Measurements from ENCODE around the gene MGMT.

MGMT gene

GRCh38 chr10:129511758-129512157 is 44.7 kb downstream of the MGMT start:
- ChIA-PET CTCF (no interaction called here), POLR2A (no interaction called here)
- no peak for TF ChIP-seq CTCF (IDR thresholded peaks at IDR 0.05; ENCODE audit: control extremely low read depth, extremely low read depth, low read depth, missing control alignments)
- DNase-seq (ENCODE audit: extremely low spot score): no peak

GRCh38 chr10:129513312-129513711 is 46.3 kb downstream of the MGMT start:
- ChIA-PET POLR2A (no interaction called here), CTCF (no interaction called here)
- DNase-seq (ENCODE audit: extremely low spot score): no peak

GRCh38 chr10:129514568-129515451 is 47.8 kb downstream of the MGMT start:
- no peak for DNase-seq (ENCODE audit: extremely low spot score)
- ChIA-PET POLR2A (no interaction called here), CTCF (interaction anchor here (1.3 kb wide), 1 partner anchor 20 kb away, joined by 3 read pairs; no protein-coding TSS in a partner anchor)
- no peak for TF ChIP-seq CTCF (IDR thresholded peaks at IDR 0.05; ENCODE audit: control extremely low read depth, extremely low read depth, low read depth, missing control alignments)

More at GRCh38 chr10:129513312-129513711, 46.3 kb downstream of the MGMT start:
- no peak for TF ChIP-seq CTCF (IDR thresholded peaks at IDR 0.05; ENCODE audit: control extremely low read depth, extremely low read depth, low read depth, missing control alignments)

GRCh38 chr10:129516846-129517679 is 50.0 kb downstream of the MGMT start:
- TF ChIP-seq CTCF (IDR thresholded peaks at IDR 0.05; ENCODE audit: control extremely low read depth, extremely low read depth, low read depth, missing control alignments): no peak
- DNase-seq (ENCODE audit: extremely low spot score): no peak
- POLR2A ChIA-PET: no interaction called here
- CTCF ChIA-PET: interaction anchor here (1.1 kb wide), 1 partner anchor 124 kb away, joined by 3 read pairs; no protein-coding TSS in a partner anchor

GRCh38 chr10:129517680-129518057 is 50.6 kb downstream of the MGMT start:
- ChIA-PET POLR2A (no interaction called here), CTCF (no interaction called here)
- DNase-seq (ENCODE audit: extremely low spot score): no peak
- TF ChIP-seq CTCF (IDR thresholded peaks at IDR 0.05; ENCODE audit: control extremely low read depth, extremely low read depth, low read depth, missing control alignments): no peak

GRCh38 chr10:129518793-129519192 is 51.8 kb downstream of the MGMT start:
- CTCF ChIA-PET: no interaction called here
- POLR2A ChIA-PET: no interaction called here
- DNase-seq (ENCODE audit: extremely low spot score): no peak
- no peak for TF ChIP-seq CTCF (IDR thresholded peaks at IDR 0.05; ENCODE audit: control extremely low read depth, extremely low read depth, low read depth, missing control alignments)

Measured in GM10248 (cell line).